Astrocyte (in vitro differentiated cells and primary cell): ENCODE results near the gene CABP7. TPM values are rescaled to one million over a fixed set of nuclear protein-coding genes. Genes with fewer than 3 reads are reported as not detected.

ENCODE experiments used
- DNase-seq: peaks from one replicate; pipeline ENCODE4 v3.0.0-alpha.2; 2010; ENCODE audit warnings: low read depth
- FAIRE-seq: peaks from 2 replicates; lab custom pipeline; 2011; peaks lifted over from hg19 to GRCh38; lab: Jason Lieb, UNC
- H2AFZ ChIP-seq: 2 replicates; pipeline ENCODE4 v1.6.0; 2012; ENCODE audit warnings: low read depth, low read length, inconsistent platforms
- H3K27ac ChIP-seq: 2 replicates; pipeline ENCODE4 v1.5.1; 2011; ENCODE audit warnings: low read depth, low read length, inconsistent platforms
- H3K27me3 ChIP-seq: 2 replicates; pipeline ENCODE4 v1.6.0; 2011; ENCODE audit warnings: low read length, inconsistent platforms; ENCODE audit not compliant: insufficient read depth
- H3K36me3 ChIP-seq: 2 replicates; pipeline ENCODE4 v1.5.1; 2011; ENCODE audit warnings: low read length, inconsistent platforms; ENCODE audit not compliant: insufficient read depth
- H3K4me1 ChIP-seq: 2 replicates; pipeline ENCODE4 v1.5.1; 2011; ENCODE audit warnings: low read length, inconsistent platforms; ENCODE audit not compliant: insufficient read depth
- H3K4me2 ChIP-seq: 2 replicates; pipeline ENCODE4 v1.6.0; 2012; ENCODE audit warnings: low read length, inconsistent platforms
- H3K4me3 ChIP-seq: 2 replicates; pipeline ENCODE4 v1.5.1; 2011; ENCODE audit warnings: low read depth, mild to moderate bottlenecking, low read length, inconsistent platforms; ENCODE audit not compliant: insufficient read depth
- H3K79me2 ChIP-seq: 2 replicates; pipeline ENCODE4 v1.6.0; 2012; ENCODE audit warnings: mild to moderate bottlenecking, low read length, inconsistent platforms; ENCODE audit not compliant: insufficient read depth
- H3K9ac ChIP-seq: 2 replicates; pipeline ENCODE4 v1.6.0; 2012; ENCODE audit warnings: mild to moderate bottlenecking, low read length, inconsistent platforms
- H3K9me3 ChIP-seq: 2 replicates; pipeline ENCODE4 v1.5.1; 2012; ENCODE audit warnings: low read depth, mild to moderate bottlenecking, low read length, inconsistent platforms; ENCODE audit not compliant: insufficient read depth
- H4K20me1 ChIP-seq: 2 replicates; pipeline ENCODE4 v1.6.0; 2012; ENCODE audit warnings: low read length, inconsistent platforms; ENCODE audit not compliant: insufficient read depth
- H3K27ac Mint-ChIP-seq: one replicate; pipeline ENCODE4 v1.8.0; 2021; ENCODE audit warnings: mild to moderate bottlenecking, mixed read lengths; ENCODE audit not compliant: unreplicated experiment
- H3K27me3 Mint-ChIP-seq: one replicate; pipeline ENCODE4 v1.8.0; 2021; ENCODE audit warnings: low read depth, mixed read lengths; ENCODE audit not compliant: unreplicated experiment
- H3K36me3 Mint-ChIP-seq: one replicate; pipeline ENCODE4 v1.8.0; 2021; ENCODE audit warnings: low read depth, mixed read lengths; ENCODE audit not compliant: unreplicated experiment
- H3K4me1 Mint-ChIP-seq: one replicate; pipeline ENCODE4 v1.8.0; 2021; ENCODE audit warnings: low read depth, mixed read lengths; ENCODE audit not compliant: unreplicated experiment
- H3K4me3 Mint-ChIP-seq: one replicate; pipeline ENCODE4 v1.8.0; 2021; ENCODE audit warnings: mild to moderate bottlenecking, moderate library complexity, mixed read lengths; ENCODE audit not compliant: unreplicated experiment
- H3K9me3 Mint-ChIP-seq: one replicate; pipeline ENCODE4 v1.8.0; 2021; ENCODE audit warnings: mild to moderate bottlenecking, mixed read lengths; ENCODE audit not compliant: unreplicated experiment
- EZH2 ChIP-seq: IDR thresholded peaks from 2 replicates; pipeline ENCODE4 v1.6.1; 2012; ENCODE audit warnings: mild to moderate bottlenecking, low read length, inconsistent platforms; ENCODE audit not compliant: insufficient read depth
- total RNA-seq: library from RNA; stranded (reverse); gene quantifications from 2 replicates; pipeline ENCODE4 v1.2.1, GENCODE V29; 2021
- TF ChIP-seq, protein P1 (sequence below): IDR thresholded peaks from 2 replicates; pipeline ENCODE4 v1.5.1; 2011; ENCODE audit warnings: low read depth, mild to moderate bottlenecking, inconsistent platforms, low read length, moderate library complexity; ENCODE audit not compliant: insufficient read depth

The CABP7 gene
- total RNA-seq, 1 donor from 2014 or later = not detected

GRCh38 chr22:29700206-29700899 lies 19.4 kb upstream of the CABP7 start:
- H3K27ac ChIP-seq = peak overlapping the region; percentile 36
- FAIRE-seq = no peak
- Mint-ChIP-seq H3K36me3 (no peaks in the 10 kb centered on the region), H3K9me3 (no peaks in the 10 kb centered on the region), H3K4me3 (no peak overlapping the region), H3K27ac (no peak overlapping the region), H3K4me1 (peaks cover 3% of the 10 kb centered on the region), H3K27me3 (peaks cover 22% of the 10 kb centered on the region)
- H2AFZ ChIP-seq = no peak overlapping the region
- TF ChIP-seq, protein P1, sequence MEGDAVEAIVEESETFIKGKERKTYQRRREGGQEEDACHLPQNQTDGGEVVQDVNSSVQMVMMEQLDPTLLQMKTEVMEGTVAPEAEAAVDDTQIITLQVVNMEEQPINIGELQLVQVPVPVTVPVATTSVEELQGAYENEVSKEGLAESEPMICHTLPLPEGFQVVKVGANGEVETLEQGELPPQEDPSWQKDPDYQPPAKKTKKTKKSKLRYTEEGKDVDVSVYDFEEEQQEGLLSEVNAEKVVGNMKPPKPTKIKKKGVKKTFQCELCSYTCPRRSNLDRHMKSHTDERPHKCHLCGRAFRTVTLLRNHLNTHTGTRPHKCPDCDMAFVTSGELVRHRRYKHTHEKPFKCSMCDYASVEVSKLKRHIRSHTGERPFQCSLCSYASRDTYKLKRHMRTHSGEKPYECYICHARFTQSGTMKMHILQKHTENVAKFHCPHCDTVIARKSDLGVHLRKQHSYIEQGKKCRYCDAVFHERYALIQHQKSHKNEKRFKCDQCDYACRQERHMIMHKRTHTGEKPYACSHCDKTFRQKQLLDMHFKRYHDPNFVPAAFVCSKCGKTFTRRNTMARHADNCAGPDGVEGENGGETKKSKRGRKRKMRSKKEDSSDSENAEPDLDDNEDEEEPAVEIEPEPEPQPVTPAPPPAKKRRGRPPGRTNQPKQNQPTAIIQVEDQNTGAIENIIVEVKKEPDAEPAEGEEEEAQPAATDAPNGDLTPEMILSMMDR = no peak
- H3K36me3 ChIP-seq = peaks cover 5% of the 10 kb centered on the region
- H3K79me2 ChIP-seq = no peaks in the 10 kb centered on the region
- peaks cover 29% of the 10 kb centered on the region for H4K20me1 ChIP-seq
- peaks cover 33% of the 10 kb centered on the region for H3K4me1 ChIP-seq
- peak overlapping the region; percentile 25 for H3K9ac ChIP-seq
- H3K9me3 ChIP-seq = no peaks in the 10 kb centered on the region
- no peaks in the 10 kb centered on the region for H3K27me3 ChIP-seq
- peak overlapping the region; percentile 69 for H3K4me2 ChIP-seq
- H3K4me3 ChIP-seq = no peak overlapping the region
- peak; percentile 47 for DNase-seq

- Histone ChIP-seq H3K79me2 (no peaks in the 10 kb centered on the region), H3K9ac (peak overlapping the region; percentile 25), H3K9me3 (no peaks in the 10 kb centered on the region), H3K36me3 (peaks cover 5% of the 10 kb centered on the region), H3K4me3 (no peak overlapping the region), H4K20me1 (peaks cover 25% of the 10 kb centered on the region), H3K4me2 (peak overlapping the region; percentile 69), H3K4me1 (peaks cover 33% of the 10 kb centered on the region), H2AFZ (no peak overlapping the region), H3K27ac (no peak overlapping the region), H3K27me3 (no peaks in the 10 kb centered on the region)
- no peak for FAIRE-seq
- Mint-ChIP-seq H3K27me3 (peaks cover 23% of the 10 kb centered on the region), H3K4me1 (peaks cover 3% of the 10 kb centered on the region), H3K4me3 (no peak overlapping the region), H3K36me3 (no peaks in the 10 kb centered on the region), H3K27ac (no peak overlapping the region), H3K9me3 (no peaks in the 10 kb centered on the region)
- TF ChIP-seq, protein P1 = no peak
- TF ChIP-seq EZH2 = no peak
- DNase-seq = no peak
Observed at GRCh38 chr22:29700900-29701154, 19.0 kb upstream of the CABP7 start.

DNA sequence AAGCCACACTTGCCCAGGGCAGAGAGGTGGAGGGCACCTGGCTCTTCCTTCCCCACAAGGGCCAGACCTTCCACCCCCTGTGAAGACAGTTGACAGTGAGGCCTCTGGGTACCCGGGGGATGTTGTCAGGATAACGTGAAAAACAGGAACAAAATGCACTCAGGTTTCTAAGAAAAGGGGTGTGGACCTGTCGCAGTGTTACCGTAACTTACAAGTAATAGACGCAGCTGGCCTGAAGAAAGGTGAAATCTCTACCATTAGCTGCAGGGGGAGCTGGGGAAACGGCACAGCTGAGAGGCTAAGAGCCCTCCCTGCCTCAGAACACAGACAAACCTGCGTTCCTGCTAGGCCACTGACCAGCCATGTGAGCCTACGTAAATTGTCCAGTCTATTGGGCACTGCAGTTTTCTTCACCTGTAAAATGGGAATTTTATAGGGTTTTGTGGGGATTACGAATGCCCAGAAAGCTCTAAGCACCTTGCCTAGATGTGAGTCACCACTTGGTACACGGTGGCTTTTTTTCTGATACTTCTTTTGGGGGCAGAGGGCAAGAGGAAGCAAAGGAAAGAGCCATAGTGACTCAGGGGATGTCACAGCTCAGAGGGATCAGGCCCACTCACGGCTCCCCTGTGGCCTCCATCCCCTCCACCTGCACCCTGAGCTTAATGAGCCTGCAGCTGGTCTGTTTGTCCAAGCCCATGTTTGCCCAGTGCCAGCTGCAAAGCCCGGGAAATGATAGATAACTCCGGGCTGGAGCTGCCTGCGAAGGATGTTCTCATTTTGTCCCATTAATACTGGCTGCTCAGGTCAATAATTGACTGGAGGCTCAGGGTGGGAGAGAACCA lies 18.4 kb upstream of the CABP7 start:
- Mint-ChIP-seq H3K4me1 (peaks cover 3% of the 10 kb centered on the region), H3K4me3 (no peak overlapping the region), H3K9me3 (no peaks in the 10 kb centered on the region), H3K27me3 (peaks cover 28% of the 10 kb centered on the region), H3K36me3 (no peaks in the 10 kb centered on the region), H3K27ac (no peak overlapping the region)
- peak; percentile 23 for DNase-seq
- no peak for FAIRE-seq
- TF ChIP-seq, protein P1 = peak; percentile 12
- TF ChIP-seq EZH2 = no peak
- no peak overlapping the region for H3K4me3 ChIP-seq
- no peaks in the 10 kb centered on the region for H3K9me3 ChIP-seq
- no peak overlapping the region for H3K4me2 ChIP-seq
- peaks cover 3% of the 10 kb centered on the region for H3K36me3 ChIP-seq
- no peaks in the 10 kb centered on the region for H3K27me3 ChIP-seq
- H3K27ac ChIP-seq = no peak overlapping the region
- H3K4me1 ChIP-seq = peaks cover 33% of the 10 kb centered on the region
- H4K20me1 ChIP-seq = peaks cover 25% of the 10 kb centered on the region
- no peak overlapping the region for H2AFZ ChIP-seq
- no peak overlapping the region for H3K9ac ChIP-seq
- no peaks in the 10 kb centered on the region for H3K79me2 ChIP-seq
